ELF-1 (cell line): Measurements from ENCODE around the gene DPP10.
"Not testable (repeated sequence)": the region's sequence is repeated elsewhere in the genome, so short reads cannot be mapped to it uniquely, and the experiment has no call there.

ENCODE experiments used
- DNase-seq: peaks from one replicate; pipeline ENCODE4 v3.0.0-alpha.2; 2016; ENCODE audit warnings: low read depth, low spot score

The DPP10 gene

GRCh38 chr2:114507744-114508143 lies 65.3 kb downstream of the DPP10 start:
- no peak for DNase-seq

DNA sequence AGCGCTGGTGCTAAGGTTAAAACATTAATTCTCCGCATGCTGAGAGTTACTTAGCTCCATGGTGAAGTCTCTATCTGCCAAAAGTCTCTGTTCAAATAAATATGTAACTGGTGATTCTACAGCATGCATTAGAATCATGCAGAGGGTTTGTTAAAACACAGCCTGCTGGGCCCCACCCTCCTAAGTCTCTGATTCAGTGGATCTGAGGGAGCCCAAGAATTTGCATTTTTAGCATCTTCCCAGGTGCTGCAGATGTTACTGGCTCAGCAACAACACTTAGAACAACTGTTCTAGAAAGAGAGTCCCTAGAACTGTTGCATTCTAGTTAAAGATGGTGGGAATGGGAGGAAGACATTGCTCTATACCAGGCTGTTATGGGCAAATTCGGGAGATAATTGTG lies 73.4 kb downstream of the DPP10 start:
- DNase-seq, result no peak

DNA sequence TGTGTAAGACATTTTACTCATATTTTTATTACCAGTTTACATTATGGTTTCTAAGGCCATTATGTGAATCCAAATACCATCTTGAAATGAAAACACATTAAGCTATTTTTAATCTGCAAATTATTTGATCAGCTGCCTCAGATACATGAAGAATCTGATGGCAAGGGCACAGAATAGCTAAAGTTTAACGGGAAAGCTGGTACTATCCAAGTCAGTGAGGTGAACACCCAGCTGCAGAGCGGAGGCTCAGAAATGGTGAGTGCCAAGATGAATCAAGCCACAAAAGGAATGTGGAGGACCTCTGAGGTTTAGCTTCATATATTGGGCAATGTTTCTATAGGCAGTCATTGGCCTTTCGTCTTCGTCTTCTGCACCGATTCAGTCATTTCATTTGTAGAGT lies 75.1 kb downstream of the DPP10 start:
- DNase-seq, result no peak

GRCh38 chr2:114518738-114519137 lies 76.3 kb downstream of the DPP10 start:
- no peak for DNase-seq

GRCh38 chr2:114522612-114523011 lies 80.2 kb downstream of the DPP10 start:
- not testable (repeated sequence) for DNase-seq

- DNase-seq, result no peak
These were observed 83.5 kb downstream of the DPP10 start for GRCh38 chr2:114525955-114526354.

DNA sequence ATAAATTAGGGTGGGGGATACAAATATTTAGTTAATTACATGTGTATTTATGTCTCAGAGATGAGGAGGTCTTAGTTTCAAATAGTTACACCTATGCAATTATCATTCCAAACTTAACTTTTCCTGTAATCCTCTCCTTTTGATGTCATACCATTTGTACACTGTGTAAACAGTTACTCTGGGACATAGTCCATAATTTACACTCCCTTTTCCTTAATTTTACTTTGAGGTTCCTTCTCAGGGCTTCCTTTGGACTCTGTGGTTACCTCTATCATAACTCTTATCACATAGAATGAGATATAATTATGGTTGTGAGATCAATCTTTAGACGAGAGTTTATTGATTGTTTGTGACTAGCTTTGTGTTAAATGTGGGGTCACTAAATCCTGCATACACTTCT lies 84.4 kb downstream of the DPP10 start:
- DNase-seq, result no peak

- no peak for DNase-seq
These were observed 85.0 kb downstream of the DPP10 start for GRCh38 chr2:114527330-114527983.

GRCh38 chr2:114534116-114535084 lies 92.0 kb downstream of the DPP10 start:
- no peak for DNase-seq

GRCh38 chr2:114537777-114538176 lies 95.3 kb downstream of the DPP10 start:
- no peak for DNase-seq

DNA sequence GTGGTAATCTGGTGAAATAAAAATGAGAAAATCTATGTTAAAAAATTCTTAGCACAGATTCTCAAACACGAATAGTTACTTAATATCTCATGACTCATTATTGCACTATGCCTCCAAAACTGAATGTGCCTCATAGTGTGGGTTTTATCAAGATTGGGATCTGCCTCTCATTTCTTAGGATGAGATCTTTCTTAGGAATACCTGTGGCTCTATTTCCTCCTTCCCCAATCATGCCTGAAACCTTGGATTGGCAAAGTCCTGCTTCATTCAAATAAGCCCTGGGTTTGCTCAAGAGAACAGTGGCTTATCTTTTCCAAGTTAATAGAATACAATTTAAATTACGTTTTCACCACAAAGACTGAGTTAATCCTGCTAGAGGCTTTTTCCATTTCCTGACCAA lies 100.3 kb downstream of the DPP10 start:
- no peak for DNase-seq

DNA sequence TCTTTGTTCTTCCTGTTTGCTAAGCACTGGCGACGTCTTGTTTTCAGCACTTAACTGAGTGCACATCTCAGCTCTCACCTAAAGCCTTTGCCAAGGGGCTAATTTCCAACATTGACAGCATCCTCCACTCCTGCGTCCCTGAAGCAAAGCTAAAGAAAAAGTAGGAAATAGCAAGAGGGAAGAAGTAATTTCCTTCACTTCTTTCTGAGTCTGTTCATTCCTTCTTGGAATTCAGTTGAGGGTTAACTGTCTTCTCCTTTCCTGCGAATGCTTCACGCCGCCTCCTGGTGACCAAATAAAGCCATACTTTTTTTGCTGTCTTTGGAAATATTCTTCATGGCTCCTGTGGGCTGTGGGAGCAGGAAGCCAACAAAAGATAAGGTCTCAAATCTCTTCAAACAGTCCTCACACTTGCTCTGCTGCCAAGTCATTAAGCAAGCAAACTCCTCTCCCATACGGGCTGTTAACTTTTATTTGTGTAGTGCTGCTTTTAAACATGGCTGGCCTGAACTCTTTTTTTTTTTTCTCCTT lies 100.9 kb downstream of the DPP10 start:
- peak; percentile 39 for DNase-seq

DNA sequence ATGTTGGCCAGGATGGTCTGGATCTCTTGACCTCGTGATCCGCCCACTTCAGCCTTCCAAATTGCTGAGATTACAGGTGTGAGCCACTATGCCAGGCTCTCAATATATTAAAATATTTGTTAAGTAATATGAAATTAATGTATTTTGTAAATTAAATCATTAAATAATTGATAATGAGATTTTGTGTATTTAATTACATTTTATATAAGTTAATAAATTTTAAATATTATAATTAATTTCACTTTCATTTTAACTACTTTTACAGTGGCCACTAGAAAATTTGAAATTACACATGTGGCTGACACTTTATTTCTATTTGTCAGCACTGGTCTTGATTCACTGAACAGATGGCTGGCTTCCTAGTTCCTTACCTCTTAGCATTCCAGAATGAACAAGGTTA lies 102.6 kb downstream of the DPP10 start:
- no peak for DNase-seq

DNA sequence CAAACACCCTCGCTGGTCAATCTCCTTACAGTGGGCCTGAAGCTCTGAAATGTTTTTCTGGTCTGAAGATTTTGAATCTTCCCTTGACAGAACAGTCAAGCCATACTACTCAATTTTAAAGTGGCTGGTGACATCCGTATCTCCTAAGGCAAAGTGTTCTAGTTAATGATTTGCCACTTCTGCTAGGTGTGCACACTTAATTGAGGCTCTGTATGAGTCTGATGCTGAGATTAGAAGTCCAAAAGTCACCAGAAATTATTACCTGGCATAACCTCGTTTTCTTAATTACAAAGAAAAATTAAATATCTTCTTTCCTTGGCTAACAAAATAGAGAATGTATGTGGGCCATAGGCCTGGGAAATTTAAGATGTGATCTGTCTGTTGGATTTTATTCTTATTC lies 104.1 kb downstream of the DPP10 start:
- DNase-seq, result no peak

DNA sequence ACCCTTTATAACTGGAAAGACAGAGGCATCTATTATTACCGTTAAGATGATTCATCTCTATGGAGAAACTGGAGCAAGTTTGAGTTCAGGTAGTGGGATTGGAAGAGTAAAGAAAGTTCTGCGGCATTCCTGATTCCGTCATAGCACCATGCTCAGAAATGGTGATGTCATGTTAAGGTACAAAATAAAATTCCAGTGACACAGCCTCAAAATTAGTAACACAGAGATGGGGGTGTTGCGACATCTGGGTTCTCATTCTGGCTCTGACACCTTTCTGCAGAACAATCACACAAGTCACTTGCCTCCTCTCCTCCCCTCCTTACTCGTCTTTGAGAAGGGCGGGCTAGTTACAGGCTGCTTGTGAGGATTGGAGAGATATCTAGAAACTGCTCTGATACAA lies 105.7 kb downstream of the DPP10 start:
- DNase-seq, result no peak

GRCh38 chr2:114550364-114550763 lies 107.9 kb downstream of the DPP10 start:
- DNase-seq, result no peak

- peak; percentile 72 for DNase-seq
These were observed 108.7 kb downstream of the DPP10 start for GRCh38 chr2:114550895-114551793.

GRCh38 chr2:114553027-114553426 lies 110.6 kb downstream of the DPP10 start:
- DNase-seq, result no peak

DNA sequence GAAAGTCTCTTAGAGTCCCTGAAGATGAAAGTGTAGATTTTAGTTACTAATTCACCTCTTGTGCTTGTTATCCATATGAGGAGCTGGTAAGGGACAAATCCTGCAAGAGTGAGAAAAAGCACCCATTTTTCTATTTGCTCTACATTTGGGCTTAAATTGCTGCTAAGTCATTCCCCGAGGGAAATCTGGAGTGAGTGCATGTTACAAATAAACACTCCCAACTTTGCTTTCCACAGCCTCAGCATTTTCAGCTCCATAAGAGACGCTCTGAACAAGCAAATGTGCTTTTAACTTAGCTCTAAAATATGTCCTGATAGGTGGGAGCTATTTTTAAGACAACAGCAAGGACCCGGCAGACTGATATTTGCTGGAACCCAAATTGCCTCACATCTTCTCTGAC lies 126.7 kb downstream of the DPP10 start:
- DNase-seq, result no peak

DNA sequence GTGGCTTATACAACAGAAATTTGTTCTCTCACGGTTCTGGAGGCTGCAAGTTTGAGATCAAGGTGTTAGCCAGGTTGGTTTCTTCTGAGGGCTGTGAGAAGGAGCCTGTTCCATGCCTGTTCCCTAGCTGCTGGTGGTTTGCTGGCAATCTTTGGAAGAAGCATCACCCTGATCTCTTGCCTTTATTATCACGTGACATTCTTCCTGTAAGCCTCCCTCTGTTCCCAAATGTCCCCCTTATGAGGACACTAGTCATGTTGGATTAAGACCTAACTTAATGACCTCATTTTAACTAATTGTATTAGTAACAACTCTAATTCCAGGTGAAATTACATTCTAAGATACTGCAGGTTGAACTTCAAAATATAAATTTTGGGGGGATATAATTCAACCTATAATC lies 135.2 kb downstream of the DPP10 start:
- DNase-seq, result no peak

GRCh38 chr2:114579542-114579941 lies 137.1 kb downstream of the DPP10 start:
- no peak for DNase-seq

DNA sequence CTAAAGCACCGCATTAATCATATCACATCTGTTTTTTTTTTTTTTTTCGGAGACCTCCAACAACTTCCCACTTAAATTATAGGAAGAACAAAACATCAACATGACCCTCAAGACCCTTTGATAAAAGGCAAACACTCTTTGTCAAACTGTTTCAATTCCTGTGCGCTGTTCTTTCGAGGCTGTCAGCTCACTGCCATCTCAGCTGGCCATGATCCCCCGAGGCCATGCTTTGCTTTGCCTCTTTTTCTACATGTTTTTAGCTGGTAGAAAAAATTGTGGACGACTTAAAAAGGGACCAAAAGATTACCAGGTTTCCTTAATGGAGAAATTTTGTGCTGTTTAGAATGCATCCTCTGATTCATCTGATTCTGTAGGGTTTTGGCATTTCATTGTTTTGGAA lies 138.2 kb downstream of the DPP10 start:
- DNase-seq, result peak; percentile 50
